HEK293 (cell line): ENCODE results near the gene MRPL3.

Experiments used
- CTCF ChIA-PET: fragments of 350-600 bp; formaldehyde crosslinking; extraction: SDS; loops from one replicate; lab custom pipeline; 2021; ENCODE audit warnings: antibody characterized with exemption; lab: Yijun Ruan, JAX
- POLR2A ChIA-PET: fragments of 300-600 bp; formaldehyde crosslinking; extraction: SDS; loops from one replicate; lab custom pipeline; 2020; ENCODE audit warnings: antibody characterized with exemption, inconsistent platforms; lab: Yijun Ruan, JAX
- H3K27ac ChIP-seq: fragments of 200-500 bp; sonication (Bioruptor generic); 2 replicates; pipeline ENCODE4 v1.5.1; 2014; ENCODE audit warnings: low read depth, low read length, control low read depth, inconsistent platforms; ENCODE audit errors: extremely low read depth
- H3K36me3 ChIP-seq, 2 experiments: fragments of 200-500 bp in 1 of 2; sonication (Bioruptor generic) in 1 of 2; 1 replicate in 1 of 2; 2 replicates in 1 of 2; pipeline ENCODE4 v1.5.1; 2014 to 2017; ENCODE audit warnings: inconsistent platforms in 2 of 2, low read length in 2 of 2; ENCODE audit not compliant: control insufficient read depth in 2 of 2, insufficient read depth in 1 of 2
- H3K4me1 ChIP-seq: fragments of 200-500 bp; sonication (Bioruptor generic); 2 replicates; pipeline ENCODE4 v1.5.1; 2014; ENCODE audit warnings: mild to moderate bottlenecking, low read length, inconsistent platforms; ENCODE audit not compliant: control insufficient read depth, insufficient read depth
- H3K4me3 ChIP-seq: 2 replicates; pipeline ENCODE4 v1.5.1; 2011; ENCODE audit warnings: low read depth, mild to moderate bottlenecking, control low read depth, low read length, moderate library complexity
- H3K9me3 ChIP-seq: fragments of 200-500 bp; sonication (Bioruptor generic); 2 replicates; pipeline ENCODE4 v1.5.1; 2014; ENCODE audit warnings: low read depth, low read length, inconsistent platforms; ENCODE audit not compliant: control insufficient read depth, insufficient read depth
- INSM2 ChIP-seq: fragments of 450-650 bp; formaldehyde crosslinking; IDR thresholded peaks from 2 replicates; pipeline ENCODE4 v1.5.1; 2016; ENCODE audit warnings: missing biosample characterization, missing genetic modification characterization
- KLF9 ChIP-seq: fragments of 450-650 bp; formaldehyde crosslinking; IDR thresholded peaks from 2 replicates; pipeline ENCODE4 v1.5.1; 2016; ENCODE audit warnings: missing biosample characterization, missing genetic modification characterization, low read depth
- PRDM10 ChIP-seq: fragments of 450-650 bp; formaldehyde crosslinking; IDR thresholded peaks from 2 replicates; pipeline ENCODE4 v1.5.1; 2016; ENCODE audit warnings: missing biosample characterization, missing genetic modification characterization
- PRDM2 ChIP-seq: fragments of 450-650 bp; formaldehyde crosslinking; IDR thresholded peaks from 2 replicates; pipeline ENCODE4 v1.5.1; 2016; ENCODE audit warnings: missing biosample characterization, missing genetic modification characterization, borderline replicate concordance
- ZBTB20 ChIP-seq: fragments of 450-650 bp; formaldehyde crosslinking; IDR thresholded peaks from 2 replicates; pipeline ENCODE4 v1.5.1; 2016; ENCODE audit warnings: missing biosample characterization, missing genetic modification characterization
- ZBTB44 ChIP-seq: fragments of 450-650 bp; IDR thresholded peaks from 2 replicates; pipeline ENCODE4 v1.5.1; 2018; ENCODE audit warnings: missing biosample characterization, mild to moderate bottlenecking, missing genetic modification characterization
- ZNF223 ChIP-seq: fragments of 450-650 bp; formaldehyde crosslinking; IDR thresholded peaks from 2 replicates; pipeline ENCODE4 v1.5.1; 2016; ENCODE audit warnings: missing biosample characterization, missing genetic modification characterization
- ZNF518A ChIP-seq: fragments of 450-650 bp; formaldehyde crosslinking; conservative IDR thresholded peaks from 2 replicates; pipeline ENCODE4 v1.5.1; 2016; ENCODE audit warnings: low read depth, missing biosample characterization, missing genetic modification characterization
- ZNF558 ChIP-seq: fragments of 450-650 bp; formaldehyde crosslinking; IDR thresholded peaks from 2 replicates; pipeline ENCODE4 v1.5.1; 2016; ENCODE audit warnings: missing biosample characterization, missing genetic modification characterization
- ZNF561 ChIP-seq: fragments of 450-650 bp; IDR thresholded peaks from 2 replicates; pipeline ENCODE4 v1.5.1; 2018; ENCODE audit warnings: missing biosample characterization, missing genetic modification characterization, borderline replicate concordance
- ZNF645 ChIP-seq: fragments of 450-650 bp; formaldehyde crosslinking; IDR thresholded peaks from 2 replicates; pipeline ENCODE4; 2016; ENCODE audit warnings: missing biosample characterization, missing genetic modification characterization

Gene MRPL3

GRCh38 chr3:131484496-131485111 is 18.2 kb downstream of the MRPL3 start:
- no peak for TF ChIP-seq ZBTB44 (tag by site-specific recombination)
- TF ChIP-seq KLF9 (tag by site-specific recombination): no peak
- no peak for TF ChIP-seq ZNF561 (tag by site-specific recombination)
- TF ChIP-seq ZNF518A: no peak
- no peak for TF ChIP-seq ZBTB20 (tag by site-specific recombination)
- no peak for TF ChIP-seq INSM2 (tag by site-specific recombination)
- no peak for TF ChIP-seq ZNF223 (tag by site-specific recombination)
- TF ChIP-seq PRDM10 (tag by site-specific recombination): no peak
- no peak for TF ChIP-seq ZNF558 (tag by site-specific recombination)
- TF ChIP-seq ZNF645: no peak
- no peak for TF ChIP-seq PRDM2 (tag by site-specific recombination)
- TF ChIP-seq, all 188 proteins: peak for 0
- ChIA-PET POLR2A (no interaction called here), CTCF (no interaction called here)
- H3K4me3 ChIP-seq: no peak overlapping the region
- peaks cover 4 to 60% of the 10 kb centered on the region in 2 experiments for H3K36me3 ChIP-seq
- H3K27ac ChIP-seq: no peak overlapping the region
- H3K9me3 ChIP-seq: no peaks in the 10 kb centered on the region
- no peaks in the 10 kb centered on the region for H3K4me1 ChIP-seq
